OCI-LY7 (cell line): ENCODE results near the gene NAV2. TPM values are rescaled to one million over a fixed set of nuclear protein-coding genes. Genes with fewer than 3 reads are reported as not detected.
"Not testable (repeated sequence)": the region's sequence is repeated elsewhere in the genome, so short reads cannot be mapped to it uniquely, and the experiment has no call there.

Source experiments
- BruUV-seq: library from RNA; stranded (reverse); fragments of 400-500 nt; replicated peaks from 2 replicates; lab custom pipeline; 2021; lab: Mats Ljungman, UMichigan
- CTCF ChIA-PET: fragments of 300-600 bp; sonication (Branson Sonifier 250); formaldehyde crosslinking; loops from one replicate; lab custom pipeline; 2022; ENCODE audit warnings: antibody characterized with exemption; ENCODE audit not compliant: unreplicated experiment; lab: Charles Lee
- POLR2A ChIA-PET: fragments of 300-600 bp; sonication (Branson Sonifier 250); formaldehyde crosslinking; loops from one replicate; lab custom pipeline; 2022; ENCODE audit warnings: antibody characterized with exemption; lab: Charles Lee
- DNase-seq: peaks from one replicate; pipeline ENCODE4 v3.0.0-alpha.2; 2015; ENCODE audit warnings: low spot score
- H2AFZ ChIP-seq: fragments of 200-600 bp; sonication (generic), shearing (Covaris generic); 2 replicates; pipeline ENCODE4 v1.6.1; 2014; ENCODE audit warnings: mild to moderate bottlenecking, antibody characterized with exemption, low read length, moderate library complexity
- H3K27ac ChIP-seq: fragments of 200-600 bp; sonication (generic); 2 replicates; pipeline ENCODE4 v1.5.1; 2014; ENCODE audit warnings: mixed run types, low read depth, mild to moderate bottlenecking, moderate library complexity, low read length, inconsistent platforms; ENCODE audit not compliant: poor library complexity, severe bottlenecking
- H3K36me3 ChIP-seq: fragments of 200-600 bp; sonication (generic); 2 replicates; pipeline ENCODE4 v1.6.1; 2014; ENCODE audit warnings: mild to moderate bottlenecking, antibody characterized with exemption, low read length, moderate library complexity, mixed read lengths; ENCODE audit not compliant: insufficient read depth
- H3K4me1 ChIP-seq: fragments of 200-600 bp; sonication (generic); 2 replicates; pipeline ENCODE4 v1.5.1; 2014; ENCODE audit warnings: mild to moderate bottlenecking, low read length; ENCODE audit not compliant: insufficient read depth, poor library complexity, severe bottlenecking
- H3K4me2 ChIP-seq: fragments of 200-600 bp; sonication (generic); 2 replicates; pipeline ENCODE4 v1.6.1; 2014; ENCODE audit warnings: mild to moderate bottlenecking, low read length
- H3K4me3 ChIP-seq: fragments of 200-600 bp; sonication (generic); 2 replicates; pipeline ENCODE4 v1.5.1; 2014; ENCODE audit warnings: mild to moderate bottlenecking, low read depth, low read length; ENCODE audit not compliant: poor library complexity, severe bottlenecking
- H3K79me2 ChIP-seq: fragments of 200-600 bp; sonication (generic); 2 replicates; pipeline ENCODE4 v1.6.1; 2016; ENCODE audit warnings: low read depth, mild to moderate bottlenecking, low read length, moderate library complexity, mixed read lengths; ENCODE audit not compliant: insufficient read depth
- H3K9me2 ChIP-seq: fragments of 200-600 bp; sonication (generic); 2 replicates; pipeline ENCODE4 v1.6.1; 2016; ENCODE audit warnings: mild to moderate bottlenecking, low read length, mixed read lengths; ENCODE audit not compliant: insufficient read depth
- H3K9me3 ChIP-seq: fragments of 200-600 bp; sonication (generic); 2 replicates; pipeline ENCODE4 v1.6.1; 2014; ENCODE audit warnings: mild to moderate bottlenecking, mixed run types, low read length, mixed read lengths
- H4K20me1 ChIP-seq: fragments of 200-600 bp; sonication (generic); 2 replicates; pipeline ENCODE4 v1.6.1; 2014; ENCODE audit warnings: mild to moderate bottlenecking, antibody characterized with exemption, low read length, moderate library complexity, mixed read lengths; ENCODE audit not compliant: insufficient read depth
- EZH2phosphoT487 ChIP-seq: fragments of 200-600 bp; sonication (generic); IDR thresholded peaks from 2 replicates; pipeline ENCODE4 v1.6.1; 2018; ENCODE audit warnings: low read depth, borderline replicate concordance, mild to moderate bottlenecking, mixed run types, antibody characterized with exemption, low read length, moderate library complexity, mixed read lengths
- intact Hi-C: fragments of 100-400 bp; cut with micrococcal nuclease; formaldehyde crosslinking; loops from one replicate; pipeline ENCODE4 v1.10.0; 2022; ENCODE audit not compliant: unreplicated experiment
- total RNA-seq, 2 experiments: library from RNA; depleted of rRNA in 1 of 2; stranded (reverse); fragments of >200 nt in 1 of 2; shearing (Covaris generic) in 1 of 2; gene quantifications; 2 replicates each; pipeline ENCODE4 v1.2.3, GENCODE V29; 2014 to 2022
- TF ChIP-seq, protein P1 (sequence below): fragments of 200-600 bp; sonication (generic); conservative IDR thresholded peaks from 2 replicates; pipeline ENCODE4 v1.5.1; 2014; ENCODE audit warnings: mild to moderate bottlenecking, antibody characterized with exemption, low read length, moderate library complexity, mixed read lengths

NAV2 gene
- total RNA-seq, 2 experiments from 2014 or later, result 0.06 to 0.68 TPM

DNA sequence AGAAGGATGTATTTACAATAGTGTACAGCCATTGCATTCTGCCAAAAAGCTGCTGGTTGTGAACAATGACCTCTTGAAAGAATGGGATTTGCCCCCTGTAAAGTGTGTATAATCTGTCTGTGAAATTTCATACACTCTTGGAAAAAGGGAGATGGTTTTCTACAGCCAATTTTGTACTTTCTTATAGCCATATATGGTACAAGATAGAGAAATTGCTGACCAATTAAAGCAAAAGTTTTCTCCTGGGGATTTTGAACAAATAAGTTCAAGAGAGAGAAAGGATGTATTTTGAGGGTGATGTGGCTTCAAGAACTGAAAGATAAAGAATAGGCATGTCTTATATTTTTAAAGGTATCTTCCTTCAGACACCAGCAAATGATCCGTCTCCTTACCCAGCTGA, 211.0 kb downstream of the NAV2 start:
- Histone ChIP-seq H3K4me3 (no peak overlapping the region), H3K9me3 (no peaks in the 10 kb centered on the region), H4K20me1 (no peaks in the 10 kb centered on the region), H3K4me2 (no peak overlapping the region), H3K9me2 (no peaks in the 10 kb centered on the region), H3K27ac (no peak overlapping the region), H2AFZ (no peak overlapping the region), H3K4me1 (no peaks in the 10 kb centered on the region), H3K79me2 (no peaks in the 10 kb centered on the region), H3K36me3 (no peaks in the 10 kb centered on the region)
- ChIA-PET CTCF (no interaction called here), POLR2A (interaction anchor here (0.7 kb wide), 1 partner anchor 507 kb away, joined by 5 read pairs; no protein-coding TSS in a partner anchor)
- DNase-seq, result no peak
- BruUV-seq, result no TSS peak
- TF ChIP-seq, protein P1, sequence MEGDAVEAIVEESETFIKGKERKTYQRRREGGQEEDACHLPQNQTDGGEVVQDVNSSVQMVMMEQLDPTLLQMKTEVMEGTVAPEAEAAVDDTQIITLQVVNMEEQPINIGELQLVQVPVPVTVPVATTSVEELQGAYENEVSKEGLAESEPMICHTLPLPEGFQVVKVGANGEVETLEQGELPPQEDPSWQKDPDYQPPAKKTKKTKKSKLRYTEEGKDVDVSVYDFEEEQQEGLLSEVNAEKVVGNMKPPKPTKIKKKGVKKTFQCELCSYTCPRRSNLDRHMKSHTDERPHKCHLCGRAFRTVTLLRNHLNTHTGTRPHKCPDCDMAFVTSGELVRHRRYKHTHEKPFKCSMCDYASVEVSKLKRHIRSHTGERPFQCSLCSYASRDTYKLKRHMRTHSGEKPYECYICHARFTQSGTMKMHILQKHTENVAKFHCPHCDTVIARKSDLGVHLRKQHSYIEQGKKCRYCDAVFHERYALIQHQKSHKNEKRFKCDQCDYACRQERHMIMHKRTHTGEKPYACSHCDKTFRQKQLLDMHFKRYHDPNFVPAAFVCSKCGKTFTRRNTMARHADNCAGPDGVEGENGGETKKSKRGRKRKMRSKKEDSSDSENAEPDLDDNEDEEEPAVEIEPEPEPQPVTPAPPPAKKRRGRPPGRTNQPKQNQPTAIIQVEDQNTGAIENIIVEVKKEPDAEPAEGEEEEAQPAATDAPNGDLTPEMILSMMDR, result no peak
- no peak for TF ChIP-seq EZH2phosphoT487
- intact Hi-C loops, result no loop called here

DNA sequence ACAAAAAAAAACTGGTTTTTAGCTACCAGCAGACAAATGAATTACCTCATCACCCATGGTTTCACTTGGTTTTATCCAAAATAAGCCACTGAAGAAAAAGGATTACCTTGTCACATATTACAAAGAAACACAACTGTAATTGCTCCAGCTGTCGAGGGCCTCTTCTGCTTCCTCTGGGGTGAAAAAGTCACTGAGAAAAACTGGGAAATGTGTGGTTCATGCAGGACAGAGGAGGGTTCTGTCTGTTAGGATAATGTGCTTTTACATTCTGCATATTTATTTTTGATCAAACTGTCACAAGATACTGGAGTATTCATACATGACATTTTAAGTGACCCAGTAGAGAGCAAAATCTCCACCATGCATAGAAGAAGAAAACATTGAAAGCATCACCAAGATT, 211.7 kb downstream of the NAV2 start:
- Histone ChIP-seq H3K9me2 (no peaks in the 10 kb centered on the region), H3K36me3 (no peaks in the 10 kb centered on the region), H3K9me3 (no peaks in the 10 kb centered on the region), H2AFZ (no peak overlapping the region), H3K4me2 (no peak overlapping the region), H4K20me1 (no peaks in the 10 kb centered on the region), H3K27ac (no peak overlapping the region), H3K4me1 (no peaks in the 10 kb centered on the region), H3K79me2 (no peaks in the 10 kb centered on the region), H3K4me3 (no peak overlapping the region)
- ChIA-PET POLR2A (interaction anchor here (0.6 to 0.7 kb wide), 2 partner anchors 506 to 618 kb away, joined by 3 to 5 read pairs; no protein-coding TSS in a partner anchor), CTCF (no interaction called here)
- DNase-seq, result no peak
- intact Hi-C loops, result no loop called here
- BruUV-seq, result no TSS peak
- TF ChIP-seq, protein P1, result no peak
- TF ChIP-seq EZH2phosphoT487, result no peak

DNA sequence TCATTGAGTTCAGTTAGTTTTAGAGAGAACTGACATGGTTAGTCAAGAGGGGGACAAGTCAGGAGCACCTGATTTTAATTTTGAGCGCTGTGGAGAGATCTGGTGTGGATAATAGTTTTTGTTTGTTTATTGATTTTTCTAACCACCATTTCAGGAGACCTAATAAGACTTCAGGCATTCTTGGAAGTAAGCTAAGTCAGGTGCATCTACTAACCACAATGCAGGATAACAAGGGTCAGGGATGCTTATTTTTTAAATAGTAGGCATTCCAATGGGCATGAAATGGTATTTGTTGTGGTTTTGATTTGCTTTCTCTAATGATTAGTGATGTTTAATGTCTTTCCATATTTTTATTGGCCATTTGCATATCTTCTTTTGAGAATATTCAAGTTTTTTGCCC, 212.1 kb downstream of the NAV2 start:
- H3K4me3 ChIP-seq, result no peak overlapping the region
- H3K27ac ChIP-seq, result no peak overlapping the region
- intact Hi-C loops, result no loop called here
- H3K9me2 ChIP-seq, result no peaks in the 10 kb centered on the region
- TF ChIP-seq EZH2phosphoT487, result no peak
- TF ChIP-seq, protein P1, result no peak
- no peaks in the 10 kb centered on the region for H3K4me1 ChIP-seq
- BruUV-seq, result no TSS peak
- H4K20me1 ChIP-seq, result no peaks in the 10 kb centered on the region
- H3K9me3 ChIP-seq, result no peaks in the 10 kb centered on the region
- ChIA-PET POLR2A (no interaction called here), CTCF (no interaction called here)
- H3K36me3 ChIP-seq, result no peaks in the 10 kb centered on the region
- no peak for DNase-seq
- H3K79me2 ChIP-seq, result no peaks in the 10 kb centered on the region
- no peak overlapping the region for H2AFZ ChIP-seq
- no peak overlapping the region for H3K4me2 ChIP-seq

DNA sequence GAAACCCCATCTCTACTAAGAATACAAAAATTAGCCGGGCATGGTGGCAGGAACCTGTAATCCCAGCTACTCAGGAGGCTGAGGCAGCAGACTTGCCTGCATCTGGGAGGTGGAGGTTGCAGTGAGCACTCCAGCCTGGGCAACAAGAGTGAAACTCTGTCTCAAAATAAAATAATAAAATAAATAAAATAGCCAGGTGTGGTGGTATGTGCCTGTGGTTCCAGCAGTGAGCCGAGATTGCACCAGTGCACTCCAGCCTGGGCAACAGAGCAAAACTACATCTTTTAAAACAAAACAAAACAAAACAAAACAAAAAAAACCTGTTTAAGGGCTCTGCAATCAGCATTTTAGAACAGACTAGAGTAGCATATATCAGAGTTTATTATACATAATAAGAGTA, 214.8 kb downstream of the NAV2 start:
- DNase-seq, H2AFZ ChIP-seq, intact Hi-C loops, H3K4me1 ChIP-seq, H3K4me2 ChIP-seq, H3K27ac ChIP-seq, H3K79me2 ChIP-seq, H3K4me3 ChIP-seq, H3K36me3 ChIP-seq, H3K9me2 ChIP-seq, BruUV-seq, CTCF ChIA-PET, H3K9me3 ChIP-seq, H4K20me1 ChIP-seq: not testable (repeated sequence)
- POLR2A ChIA-PET, result interaction anchor here (0.6 kb wide), 1 partner anchor 32 kb away, joined by 3 read pairs; no protein-coding TSS in a partner anchor
